Left renal pelvis (tissue), 4 donors: ENCODE data around the gene TBC1D22A. TPM values are rescaled to one million over a fixed set of nuclear protein-coding genes. Genes with fewer than 3 reads are reported as not detected.

Experiments
- DNase-seq, 4 donors: peaks; one replicate each; pipeline ENCODE4 v3.0.0-alpha.2; 2013; ENCODE audit warnings: low read depth in 4 of 4, low spot score in 3 of 4
- polyA plus RNA-seq, 4 donors: library from polyadenylated mRNA; unstranded; fragments of 120-200 nt; gene quantifications; one replicate each; pipeline ENCODE4 v1.2.1, GENCODE V29; 2013; ENCODE audit not compliant: insufficient read length in 4 of 4

Gene TBC1D22A
- polyA plus RNA-seq, 4 donors: 14.3 to 19.3 (median 15.7) TPM

GRCh38 chr22:47035425-47035881, 273.0 kb downstream of the TBC1D22A start:
- DNase-seq: no peak

DNA sequence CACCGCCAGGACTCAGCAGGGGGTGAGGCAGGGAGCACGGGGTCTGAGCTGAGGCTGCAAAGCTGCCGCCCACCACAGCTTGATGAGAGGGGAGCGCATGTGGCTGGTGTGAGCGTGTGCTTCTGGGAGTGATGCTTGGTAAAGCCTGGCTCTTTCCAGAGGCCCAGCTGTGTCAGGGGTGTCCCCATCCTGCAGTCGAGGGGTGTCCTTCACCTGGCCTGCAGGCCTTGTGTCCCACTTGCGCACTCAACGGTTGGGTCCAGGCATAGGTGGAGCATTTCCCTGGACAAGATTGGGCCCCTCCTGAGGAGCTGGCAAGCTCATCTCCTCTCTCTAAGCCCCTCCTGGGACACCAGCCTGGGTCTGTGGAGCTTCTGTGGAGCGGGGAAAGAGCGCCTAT, 273.9 kb downstream of the TBC1D22A start:
- no peak for DNase-seq

- DNase-seq: no peak
Measured at GRCh38 chr22:47036936-47037485, 274.6 kb downstream of the TBC1D22A start.

DNA sequence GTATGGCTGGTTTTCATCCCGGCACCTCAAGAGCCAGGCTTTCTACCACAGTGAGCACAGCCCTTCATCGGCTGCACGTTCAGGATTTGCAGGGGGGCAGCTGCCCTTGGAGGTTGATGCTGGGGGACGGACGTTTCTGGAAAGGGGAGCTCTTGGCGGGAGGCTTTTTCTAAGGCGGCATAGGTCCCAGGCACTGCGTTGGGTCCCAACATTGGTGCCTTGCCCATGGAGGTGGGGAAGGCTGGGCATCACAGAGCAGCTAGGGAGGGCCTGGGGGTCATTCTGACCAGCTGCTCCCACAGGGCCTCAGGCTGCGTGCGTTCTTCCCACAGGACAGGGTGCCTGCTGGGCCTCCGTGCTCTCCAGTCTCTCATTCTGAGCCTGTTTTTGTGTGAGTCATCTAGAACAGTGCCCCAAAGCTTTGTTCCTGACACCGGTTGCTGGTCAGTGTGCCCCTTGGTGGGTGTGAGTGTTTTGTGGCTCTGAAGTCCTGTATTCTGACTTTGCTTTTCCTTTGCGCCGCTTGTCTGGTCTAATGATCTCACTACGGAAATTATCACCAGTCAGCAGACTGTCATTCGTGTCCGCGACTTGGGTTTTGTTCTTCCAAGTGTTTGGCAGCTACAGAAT, 275.9 kb downstream of the TBC1D22A start:
- DNase-seq: no peak

DNA sequence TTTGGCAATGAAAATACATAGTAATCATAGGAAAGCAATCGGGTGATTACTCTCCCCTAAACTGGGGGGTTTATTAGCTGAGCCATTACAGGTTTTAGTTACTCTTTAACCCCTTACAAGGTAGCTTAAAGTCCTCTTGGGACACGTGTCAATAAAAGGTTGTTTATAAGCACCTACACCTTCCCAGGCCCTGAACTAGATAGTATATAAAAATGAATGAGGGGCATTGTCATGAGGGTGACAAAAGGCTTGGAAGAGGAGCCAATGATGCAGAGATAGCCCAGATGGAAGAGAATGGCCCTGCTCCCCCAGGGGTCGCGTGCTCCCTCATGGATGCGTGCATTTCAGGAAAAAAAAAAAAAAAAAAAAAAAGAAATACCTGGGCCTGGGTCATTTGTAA, 276.9 kb downstream of the TBC1D22A start:
- no peak for DNase-seq

- DNase-seq: no peak
Measured at GRCh38 chr22:47040486-47041270, 278.2 kb downstream of the TBC1D22A start.

DNA sequence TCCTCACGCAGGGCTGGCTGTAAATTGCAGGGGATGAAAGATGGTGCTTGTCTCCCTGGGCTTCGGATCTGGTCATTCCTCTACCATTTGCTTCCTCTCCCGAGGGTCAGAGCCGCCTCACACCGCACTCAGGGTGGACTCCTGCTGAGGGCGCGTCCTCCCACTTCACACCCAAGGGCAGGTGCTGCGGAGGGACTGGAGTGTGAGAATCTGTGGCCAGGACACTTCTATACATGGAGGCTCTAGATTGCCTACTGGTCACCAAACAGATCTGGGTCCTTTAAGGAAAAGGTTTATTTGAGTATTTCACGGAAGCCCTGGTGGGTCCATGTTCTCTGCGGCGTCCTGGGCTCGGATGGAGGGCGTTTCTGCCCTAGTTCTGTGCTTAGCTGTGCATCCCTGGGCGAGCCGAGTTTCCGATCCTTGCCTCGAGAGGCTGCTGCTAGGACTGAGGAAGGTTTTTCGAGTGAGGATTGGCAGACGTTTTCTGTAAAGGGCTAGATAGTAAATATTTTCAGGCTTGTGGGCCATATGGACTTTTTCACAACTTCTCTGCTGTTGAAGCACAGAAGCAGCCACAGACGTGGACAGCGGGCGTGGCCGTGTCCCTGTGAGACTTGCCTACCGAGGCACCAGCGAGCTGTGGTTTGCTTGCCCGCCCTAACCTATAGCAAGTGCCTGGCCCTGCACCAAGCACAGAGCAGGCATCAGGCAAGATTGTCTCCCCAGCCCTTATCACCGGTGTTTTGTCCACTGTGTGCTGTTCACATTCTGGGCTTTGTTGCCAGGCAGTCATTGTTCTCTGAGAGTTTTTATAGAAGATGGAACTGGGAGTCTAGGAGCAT, 279.0 kb downstream of the TBC1D22A start:
- no peak for DNase-seq

DNA sequence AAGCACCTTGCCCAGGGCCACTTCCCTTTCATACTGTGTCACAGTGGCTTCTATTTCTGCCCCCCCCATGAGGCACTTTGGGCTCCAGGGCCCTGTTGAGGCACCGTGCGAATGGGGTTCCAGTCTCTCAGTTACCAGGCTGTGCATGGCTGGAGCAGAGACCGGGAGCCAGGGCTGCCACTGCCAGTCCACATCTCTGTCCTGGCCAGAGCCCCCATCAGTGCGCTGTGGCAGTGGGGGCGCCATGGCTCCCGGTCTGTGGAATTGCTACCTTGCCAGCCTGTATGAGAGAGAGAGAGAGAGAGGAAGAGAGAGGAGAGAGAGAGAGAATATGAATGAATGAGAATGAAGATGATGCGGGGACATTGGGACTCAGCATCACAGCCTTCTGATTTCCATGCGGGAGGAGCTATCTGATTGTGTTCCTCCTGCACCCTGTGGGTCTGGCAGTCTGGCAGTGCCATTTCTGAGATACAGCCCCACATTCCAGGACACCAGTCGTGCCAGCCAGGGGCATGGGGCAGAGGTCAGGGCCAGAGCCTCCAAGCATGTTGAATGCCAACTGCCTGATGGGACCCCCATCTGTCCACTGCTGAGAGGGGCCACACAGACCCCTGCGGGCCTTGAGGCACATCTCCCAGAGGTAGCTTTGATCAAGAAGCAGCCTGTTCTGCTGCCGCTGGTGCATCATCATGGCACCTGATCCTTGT, 279.8 kb downstream of the TBC1D22A start:
- DNase-seq: no peak

GRCh38 chr22:47042861-47043496, 280.5 kb downstream of the TBC1D22A start:
- no peak for DNase-seq

DNA sequence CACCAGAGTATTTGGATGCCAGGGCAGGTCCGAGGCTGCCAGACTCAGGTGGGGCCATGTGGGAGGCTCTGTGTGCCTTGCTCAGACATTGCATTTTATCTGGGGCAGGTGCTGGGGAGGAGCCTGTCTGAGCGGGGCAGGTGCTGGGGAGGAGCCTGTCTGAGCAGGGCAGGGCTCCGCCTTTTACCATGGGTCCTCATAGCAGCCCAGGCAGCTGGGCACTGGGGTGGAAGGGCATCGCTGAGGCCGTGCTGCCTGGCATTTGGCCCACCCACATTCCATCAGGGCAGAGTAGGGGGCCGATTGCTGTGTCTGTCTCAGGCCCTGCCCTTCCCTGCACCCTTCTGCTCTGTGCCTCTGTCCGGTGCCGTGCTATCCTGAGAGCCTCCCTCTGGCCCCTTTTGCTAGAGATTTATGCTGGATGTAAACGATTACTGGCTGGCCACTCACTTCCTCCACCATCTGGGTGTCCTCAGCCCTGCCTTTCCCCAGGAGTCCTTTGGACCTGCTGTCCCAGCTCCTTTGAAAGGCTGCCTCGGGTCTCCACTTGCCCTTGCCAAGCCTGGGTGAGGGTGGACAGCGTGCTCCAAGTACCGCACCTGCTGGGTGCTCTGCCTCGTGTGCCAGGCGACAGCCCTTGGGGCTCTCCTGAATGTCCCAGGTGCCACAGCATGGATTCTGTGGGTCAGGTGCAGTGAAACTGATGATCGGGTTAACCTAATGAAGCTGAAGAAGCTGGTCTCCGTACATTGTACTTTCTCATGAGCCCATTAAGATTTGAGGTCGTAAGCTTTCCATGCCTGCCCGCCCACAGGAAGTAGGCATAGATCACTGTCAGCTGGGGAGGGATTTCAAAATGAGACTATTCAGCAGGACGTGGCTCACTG, 281.6 kb downstream of the TBC1D22A start:
- no peak for DNase-seq

GRCh38 chr22:47044722-47045535, 282.5 kb downstream of the TBC1D22A start:
- DNase-seq: no peak

GRCh38 chr22:47045691-47046410, 283.4 kb downstream of the TBC1D22A start:
- DNase-seq: no peak

- no peak for DNase-seq
Measured at GRCh38 chr22:47046411-47047065, 284.1 kb downstream of the TBC1D22A start.

GRCh38 chr22:47047321-47048122, 285.1 kb downstream of the TBC1D22A start:
- DNase-seq: no peak

- no peak for DNase-seq
Measured at GRCh38 chr22:47048123-47049077, 285.9 kb downstream of the TBC1D22A start.
